Astrocyte of the cerebellum (primary cell): ENCODE data around the gene IRS2.

Experiments
- DNase-seq: peaks from one replicate; pipeline ENCODE4 v3.0.0-alpha.2; 2011; ENCODE audit warnings: low read depth
- H3K4me3 ChIP-seq: 2 replicates; pipeline ENCODE4 v1.5.1; 2011; ENCODE audit warnings: mild to moderate bottlenecking, low read depth, low read length, moderate library complexity
- in situ Hi-C: cut with HindIII; loops from 2 replicates; pipeline ENCODE4 v1.10.0; 2017; ENCODE audit warnings: low sequenced_read_pairs
- TF ChIP-seq, protein P1 (sequence below): IDR thresholded peaks from 2 replicates; pipeline ENCODE4 v1.5.1; 2012; ENCODE audit warnings: low read length, low read depth, moderate library complexity, mild to moderate bottlenecking; ENCODE audit errors: missing control alignments

Gene IRS2

DNA sequence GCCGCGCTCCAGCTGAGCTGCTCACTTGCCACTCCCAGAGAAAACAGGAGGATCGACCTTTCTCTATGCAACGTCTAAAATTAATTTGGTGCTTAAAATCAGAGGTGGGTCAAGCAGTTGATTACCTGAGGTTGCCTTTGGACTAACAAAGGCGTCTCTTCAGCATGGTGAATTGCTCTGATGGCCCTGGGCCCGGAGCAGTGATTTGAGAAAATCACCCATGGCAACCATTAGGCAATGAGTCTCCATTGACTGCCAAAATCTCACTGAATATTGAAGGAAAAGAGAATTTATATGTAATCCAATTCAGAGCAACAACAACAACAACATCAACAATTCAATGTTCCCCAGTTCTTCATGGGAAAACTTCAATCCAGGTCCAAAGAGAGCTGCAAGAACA lies 61.8 kb downstream of the IRS2 start:
- TF ChIP-seq, protein P1, sequence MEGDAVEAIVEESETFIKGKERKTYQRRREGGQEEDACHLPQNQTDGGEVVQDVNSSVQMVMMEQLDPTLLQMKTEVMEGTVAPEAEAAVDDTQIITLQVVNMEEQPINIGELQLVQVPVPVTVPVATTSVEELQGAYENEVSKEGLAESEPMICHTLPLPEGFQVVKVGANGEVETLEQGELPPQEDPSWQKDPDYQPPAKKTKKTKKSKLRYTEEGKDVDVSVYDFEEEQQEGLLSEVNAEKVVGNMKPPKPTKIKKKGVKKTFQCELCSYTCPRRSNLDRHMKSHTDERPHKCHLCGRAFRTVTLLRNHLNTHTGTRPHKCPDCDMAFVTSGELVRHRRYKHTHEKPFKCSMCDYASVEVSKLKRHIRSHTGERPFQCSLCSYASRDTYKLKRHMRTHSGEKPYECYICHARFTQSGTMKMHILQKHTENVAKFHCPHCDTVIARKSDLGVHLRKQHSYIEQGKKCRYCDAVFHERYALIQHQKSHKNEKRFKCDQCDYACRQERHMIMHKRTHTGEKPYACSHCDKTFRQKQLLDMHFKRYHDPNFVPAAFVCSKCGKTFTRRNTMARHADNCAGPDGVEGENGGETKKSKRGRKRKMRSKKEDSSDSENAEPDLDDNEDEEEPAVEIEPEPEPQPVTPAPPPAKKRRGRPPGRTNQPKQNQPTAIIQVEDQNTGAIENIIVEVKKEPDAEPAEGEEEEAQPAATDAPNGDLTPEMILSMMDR: no peak
- in situ Hi-C loops: no loop called here
- DNase-seq: no peak

DNA sequence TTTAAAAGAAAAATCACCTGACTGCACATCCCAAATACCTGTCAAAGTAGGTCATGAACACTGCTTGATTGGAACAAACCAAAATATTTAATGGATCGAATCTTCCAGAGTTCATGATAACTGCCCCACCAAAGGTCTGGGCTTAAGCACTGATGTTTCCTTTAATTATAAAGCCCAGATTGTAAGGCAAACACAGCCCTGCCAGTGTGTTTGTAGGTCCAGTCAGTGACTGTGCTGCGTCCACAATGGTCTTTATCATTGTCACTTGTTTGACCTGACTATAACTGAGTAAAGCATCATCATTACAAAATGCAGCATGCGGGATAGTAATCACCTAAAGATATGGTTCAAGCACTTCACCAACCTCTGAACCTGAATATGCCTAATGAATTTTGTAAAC lies 63.3 kb downstream of the IRS2 start:
- in situ Hi-C loops: no loop called here
- H3K4me3 ChIP-seq: no peak overlapping the region
- TF ChIP-seq, protein P1: no peak
- DNase-seq: no peak

More for the DNA sequence above, 61.8 kb downstream of the IRS2 start:
- no peak overlapping the region for H3K4me3 ChIP-seq

DNA sequence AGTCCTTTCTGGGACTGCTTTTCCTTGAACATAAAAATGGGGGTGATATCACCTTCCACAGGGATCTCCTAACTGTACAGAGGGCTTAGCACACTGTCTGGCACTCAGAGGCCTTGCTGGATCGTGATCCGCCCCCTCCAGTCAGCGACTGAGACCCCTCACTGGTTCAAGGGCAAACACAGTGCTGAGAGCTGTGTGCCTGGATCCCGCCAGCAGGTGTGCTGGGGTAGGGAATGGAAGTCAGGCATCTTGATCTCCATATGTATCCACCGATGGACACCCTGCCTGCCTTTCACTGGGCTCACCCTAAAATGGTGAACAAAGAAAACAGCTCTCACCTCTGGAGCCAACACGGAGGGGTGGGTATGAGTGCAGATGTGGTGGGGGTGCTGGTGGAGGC lies 64.3 kb downstream of the IRS2 start:
- TF ChIP-seq, protein P1: no peak
- in situ Hi-C loops: no loop called here
- no peak overlapping the region for H3K4me3 ChIP-seq
- DNase-seq: no peak

DNA sequence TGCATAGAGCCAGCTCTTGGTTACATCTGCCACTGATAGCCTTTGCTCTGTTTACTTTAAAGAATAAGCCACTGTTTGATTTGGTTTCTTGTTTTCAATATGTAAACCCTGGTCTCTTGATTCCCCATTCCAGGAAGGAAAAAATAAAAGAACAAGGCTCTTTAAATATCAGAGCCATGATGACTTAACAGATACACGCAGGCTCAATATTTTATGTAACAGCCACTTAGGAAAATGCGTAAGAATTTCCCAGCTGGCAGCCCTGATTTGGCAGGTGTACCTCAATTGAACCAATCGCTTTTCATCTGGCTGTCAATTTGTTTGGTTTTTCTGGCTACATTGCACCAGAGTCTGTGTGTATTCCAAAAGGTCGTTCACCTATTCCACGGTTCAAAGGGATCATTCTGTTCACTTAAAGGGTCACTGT lies 65.6 kb downstream of the IRS2 start:
- H3K4me3 ChIP-seq: no peak overlapping the region
- in situ Hi-C loops: no loop called here
- no peak for DNase-seq
- TF ChIP-seq, protein P1: no peak

DNA sequence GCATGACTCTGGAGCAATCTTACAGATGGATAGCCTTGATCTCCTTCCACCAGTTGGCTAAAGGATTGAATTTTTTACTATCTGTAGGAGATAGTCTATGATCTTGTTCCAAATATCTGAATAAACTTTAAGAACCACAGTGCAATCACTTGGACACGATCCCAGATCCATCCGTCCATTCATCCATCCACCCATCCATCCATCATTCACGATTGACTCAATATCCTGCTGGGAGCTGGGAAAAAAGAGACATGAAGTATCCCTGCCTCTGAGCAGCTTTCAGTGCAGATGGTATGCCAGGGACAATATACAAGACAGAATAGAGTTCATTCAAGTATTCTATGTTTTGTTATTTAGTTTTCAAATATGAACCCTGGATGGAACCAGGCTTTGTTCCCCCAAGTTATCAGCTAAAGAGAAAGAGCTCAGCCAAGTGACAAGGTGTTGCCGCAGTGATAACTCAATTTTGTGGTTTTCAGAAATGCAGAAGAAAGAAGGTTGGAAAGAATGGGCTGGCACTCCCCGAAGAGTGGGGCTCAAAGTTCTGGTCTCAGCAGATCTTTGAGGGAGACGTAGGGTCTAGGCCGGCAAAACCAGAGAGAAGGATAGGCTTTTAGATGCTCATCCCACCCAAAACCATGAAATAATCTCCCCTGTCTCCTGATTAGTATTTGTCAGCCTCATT lies 66.3 kb downstream of the IRS2 start:
- no peak for DNase-seq
- TF ChIP-seq, protein P1: no peak
- in situ Hi-C loops: no loop called here
- H3K4me3 ChIP-seq: no peak overlapping the region

DNA sequence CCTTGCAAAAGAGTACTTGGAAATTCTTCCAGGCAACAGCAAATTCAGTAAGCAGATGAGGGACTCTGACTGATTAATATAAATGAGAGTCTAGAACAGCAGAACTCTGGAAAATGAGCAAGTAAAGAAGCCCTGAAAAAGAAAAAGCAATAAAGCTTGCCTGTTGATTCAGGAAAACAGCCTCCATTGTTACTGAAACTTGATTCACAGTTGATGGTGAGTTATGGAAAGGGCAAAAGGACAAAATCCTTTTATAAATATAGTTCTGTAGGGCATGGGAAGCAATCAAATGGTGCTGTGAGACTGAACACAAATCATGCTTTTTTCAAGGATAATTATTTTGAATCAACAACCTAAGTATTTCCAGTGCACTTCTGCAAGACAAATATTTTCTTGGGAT lies 67.7 kb downstream of the IRS2 start:
- H3K4me3 ChIP-seq: no peak overlapping the region
- DNase-seq: no peak
- in situ Hi-C loops: no loop called here
- TF ChIP-seq, protein P1: no peak

DNA sequence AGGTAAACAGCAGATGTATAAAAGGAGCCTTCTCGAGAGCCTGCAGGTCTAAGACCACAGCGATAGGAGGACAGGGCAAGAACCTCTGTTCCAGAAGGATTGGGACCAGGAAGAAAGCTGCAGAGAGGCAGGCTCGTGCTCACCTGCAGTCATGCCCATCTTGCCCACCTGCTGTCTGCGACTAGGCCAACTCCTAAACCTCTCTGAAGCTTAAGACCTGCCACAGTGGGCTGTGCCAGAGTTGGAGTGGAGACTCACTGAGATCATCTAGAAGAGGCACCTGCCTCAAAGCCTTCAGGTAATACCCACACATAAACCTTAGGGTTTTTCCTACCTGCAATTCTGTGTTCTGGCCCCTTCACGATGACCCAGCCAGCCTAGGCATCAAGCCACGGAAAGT lies 68.7 kb downstream of the IRS2 start:
- in situ Hi-C loops: no loop called here
- TF ChIP-seq, protein P1: no peak
- DNase-seq: no peak
- H3K4me3 ChIP-seq: no peak overlapping the region
